Smooth muscle cell (in vitro differentiated cells): Measurements from ENCODE around the gene MACROD2. TPM values are rescaled to one million over a fixed set of nuclear protein-coding genes. Genes with fewer than 3 reads are reported as not detected.

Source experiments
- DNase-seq: peaks from one replicate; lab custom pipeline; 2025; ENCODE audit not compliant: unreplicated experiment; lab: John Stamatoyannopoulos, UW
- H2AFZ ChIP-seq: fragments of 200-600 bp; sonication (generic); 2 replicates; pipeline ENCODE4 v1.6.0; 2016; ENCODE audit warnings: antibody characterized with exemption, low read depth, mild to moderate bottlenecking
- H3F3A ChIP-seq: fragments of 200-600 bp; sonication (generic); 2 replicates; pipeline ENCODE4 v1.6.0; 2017; ENCODE audit warnings: antibody characterized with exemption, low read depth
- H3K27ac ChIP-seq: fragments of 200-600 bp; sonication (generic); 2 replicates; pipeline ENCODE4 v1.5.1; 2016; ENCODE audit warnings: low read depth, mild to moderate bottlenecking
- H3K27me3 ChIP-seq: fragments of 200-600 bp; sonication (generic); 2 replicates; pipeline ENCODE4 v1.6.1; 2016; ENCODE audit warnings: low read depth, mild to moderate bottlenecking
- H3K36me3 ChIP-seq: fragments of 200-600 bp; sonication (generic); 2 replicates; pipeline ENCODE4 v1.5.1; 2016; ENCODE audit warnings: low read depth
- H3K4me1 ChIP-seq: fragments of 200-600 bp; sonication (generic); 2 replicates; pipeline ENCODE4 v1.5.1; 2016; ENCODE audit warnings: low read depth
- H3K4me2 ChIP-seq: fragments of 200-600 bp; sonication (generic); 2 replicates; pipeline ENCODE4 v1.6.0; 2016; ENCODE audit warnings: mild to moderate bottlenecking
- H3K4me3 ChIP-seq: fragments of 200-600 bp; sonication (generic); 2 replicates; pipeline ENCODE4 v1.5.1; 2016; ENCODE audit warnings: mild to moderate bottlenecking
- H3K79me2 ChIP-seq: fragments of 200-600 bp; sonication (generic); 2 replicates; pipeline ENCODE4 v1.6.0; 2016; ENCODE audit warnings: low read depth, mild to moderate bottlenecking
- H3K9ac ChIP-seq: fragments of 200-600 bp; sonication (generic); 2 replicates; pipeline ENCODE4 v1.6.0; 2016; ENCODE audit warnings: low read depth
- H3K9me3 ChIP-seq: fragments of 200-600 bp; sonication (generic); replicated peaks from 2 replicates; pipeline ENCODE4 v1.5.1; 2016; ENCODE audit warnings: low read depth
- H4K20me1 ChIP-seq: fragments of 200-600 bp; sonication (generic); 2 replicates; pipeline ENCODE4 v1.6.0; 2016; ENCODE audit warnings: low read depth
- CTCF ChIP-seq: fragments of 200-600 bp; sonication (generic); IDR thresholded peaks from 2 replicates; pipeline ENCODE4 v1.5.1; 2017; ENCODE audit warnings: borderline replicate concordance, mild to moderate bottlenecking, antibody characterized with exemption; ENCODE audit not compliant: insufficient read depth, poor library complexity, severe bottlenecking
- WGBS: methylation state at CpG from one replicate; pipeline ENCODE4 v1.1.7; 2016; ENCODE audit warnings: low lambda C conversion rate; 5-methylcytosine and 5-hydroxymethylcytosine counted together
- polyA plus RNA-seq: library from polyadenylated mRNA; unstranded; fragments of >200 nt; fragmentation: Nextera tagmentation; extraction: Ambion mirVana; gene quantifications from 2 replicates; pipeline ENCODE4 v1.2.1, GENCODE V29; 2016
- total RNA-seq: library from RNA; depleted of rRNA; stranded (reverse); fragments of >200 nt; gene quantifications from 2 replicates; pipeline ENCODE4 v1.2.3, GENCODE V29; 2014

MACROD2 gene
- total and polyA plus RNA-seq, 2 experiments from 2014 or later: 0.04 to 0.32 TPM

- no peak overlapping the region for H3K9ac ChIP-seq
- no peaks in the 10 kb centered on the region for H3K79me2 ChIP-seq
- no peak overlapping the region for H3K4me3 ChIP-seq
- no peaks in the 10 kb centered on the region for H3F3A ChIP-seq
- H3K27me3 ChIP-seq: no peaks in the 10 kb centered on the region
- H3K27ac ChIP-seq: no peak overlapping the region
- no peak overlapping the region for H2AFZ ChIP-seq
- no peaks in the 10 kb centered on the region for H3K36me3 ChIP-seq
- no peaks in the 10 kb centered on the region for H4K20me1 ChIP-seq
- no peak for TF ChIP-seq CTCF
- 95% methylated on average over 5 of the region's 5 CpGs for WGBS
- no peaks in the 10 kb centered on the region for H3K4me1 ChIP-seq
- no peak overlapping the region for H3K4me2 ChIP-seq
- no peak for DNase-seq
- no peaks in the 10 kb centered on the region for H3K9me3 ChIP-seq
Observed at GRCh38 chr20:14310977-14311627, 315.8 kb downstream of the MACROD2 start.

- WGBS: 89% methylated on average over 2 of the region's 2 CpGs
- Histone ChIP-seq H2AFZ (no peak overlapping the region), H4K20me1 (no peaks in the 10 kb centered on the region)
Observed at GRCh38 chr20:14312001-14312400, 316.7 kb downstream of the MACROD2 start.

GRCh38 chr20:14313341-14314020, 318.2 kb downstream of the MACROD2 start:
- Histone ChIP-seq H3K9ac (no peak overlapping the region), H2AFZ (no peak overlapping the region), H3K36me3 (no peaks in the 10 kb centered on the region), H3K27me3 (no peaks in the 10 kb centered on the region), H3F3A (no peaks in the 10 kb centered on the region), H3K9me3 (no peaks in the 10 kb centered on the region), H3K4me3 (no peak overlapping the region), H3K27ac (no peak overlapping the region), H3K4me2 (no peak overlapping the region), H4K20me1 (no peaks in the 10 kb centered on the region), H3K4me1 (no peaks in the 10 kb centered on the region), H3K79me2 (no peaks in the 10 kb centered on the region)
- DNase-seq: no peak
- no peak for TF ChIP-seq CTCF
- WGBS: 91% methylated on average over 2 of the region's 2 CpGs

More at GRCh38 chr20:14312001-14312400, 316.7 kb downstream of the MACROD2 start:
- H3F3A ChIP-seq: no peaks in the 10 kb centered on the region
- H3K27ac ChIP-seq: no peak overlapping the region
- TF ChIP-seq CTCF: no peak
- H3K9me3 ChIP-seq: no peaks in the 10 kb centered on the region
- no peaks in the 10 kb centered on the region for H3K79me2 ChIP-seq
- no peak overlapping the region for H3K4me2 ChIP-seq
- H3K4me1 ChIP-seq: no peaks in the 10 kb centered on the region
- no peak overlapping the region for H3K4me3 ChIP-seq
- H3K36me3 ChIP-seq: no peaks in the 10 kb centered on the region
- H3K27me3 ChIP-seq: no peaks in the 10 kb centered on the region
- H3K9ac ChIP-seq: no peak overlapping the region
- no peak for DNase-seq

- H3K27me3 ChIP-seq: no peaks in the 10 kb centered on the region
- no peaks in the 10 kb centered on the region for H4K20me1 ChIP-seq
- no peak overlapping the region for H3K4me2 ChIP-seq
- DNase-seq: no peak
- H3K4me3 ChIP-seq: no peak overlapping the region
- no peak for TF ChIP-seq CTCF
- H3K36me3 ChIP-seq: no peaks in the 10 kb centered on the region
- H3F3A ChIP-seq: no peaks in the 10 kb centered on the region
- H3K79me2 ChIP-seq: no peaks in the 10 kb centered on the region
- H3K9ac ChIP-seq: no peak overlapping the region
- H3K4me1 ChIP-seq: no peaks in the 10 kb centered on the region
- H3K9me3 ChIP-seq: no peaks in the 10 kb centered on the region
- 50% methylated on average over 1 of the region's 1 CpG for WGBS
- no peak overlapping the region for H2AFZ ChIP-seq
- no peak overlapping the region for H3K27ac ChIP-seq
Observed at GRCh38 chr20:14319704-14320103, 324.4 kb downstream of the MACROD2 start.
